Activated CD8-positive, alpha-beta memory T cell treated with anti-CD3 and anti-CD28 coated beads for 4 hours (primary cell): ENCODE results near the gene DYNC2I2.
"Not testable (repeated sequence)": the region's sequence is repeated elsewhere in the genome, so short reads cannot be mapped to it uniquely, and the experiment has no call there.

ENCODE experiments used
- DNase-seq, 2 donors: peaks; one replicate each; pipeline ENCODE4 v3.0.0-alpha.2; 2020; ENCODE audit warnings: low read depth in 2 of 2

Gene DYNC2I2

GRCh38 chr9:128656416-128657343 is at the start of gene DYNC2I2:
Gene DYNC2I2, minus strand, starts transcription at chr9:128656847. Its CDS starts 121 bp downstream, at chr9:128656726.
- peak; percentile 90 to 94 for DNase-seq

DNA sequence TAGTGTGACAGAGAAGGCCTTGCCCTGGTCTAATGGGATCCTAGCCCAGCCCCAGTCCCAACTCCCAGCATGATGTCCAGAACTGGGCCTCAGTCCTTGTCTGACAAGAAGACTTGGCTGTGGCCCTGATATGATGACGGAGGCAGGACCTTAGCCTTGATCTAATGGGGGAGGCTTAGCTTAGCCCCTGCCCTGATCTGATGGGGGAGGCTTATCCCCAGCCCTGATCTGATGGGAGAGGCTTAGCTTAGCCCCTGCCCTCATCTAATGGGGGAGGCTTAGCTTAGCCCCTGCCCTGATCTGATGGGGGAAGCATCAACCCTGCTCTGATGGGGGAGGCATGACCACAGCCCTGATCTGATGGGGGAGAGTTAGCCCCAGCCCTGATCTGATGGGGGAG is 49.4 kb upstream of the DYNC2I2 start:
- DNase-seq = no peak

DNA sequence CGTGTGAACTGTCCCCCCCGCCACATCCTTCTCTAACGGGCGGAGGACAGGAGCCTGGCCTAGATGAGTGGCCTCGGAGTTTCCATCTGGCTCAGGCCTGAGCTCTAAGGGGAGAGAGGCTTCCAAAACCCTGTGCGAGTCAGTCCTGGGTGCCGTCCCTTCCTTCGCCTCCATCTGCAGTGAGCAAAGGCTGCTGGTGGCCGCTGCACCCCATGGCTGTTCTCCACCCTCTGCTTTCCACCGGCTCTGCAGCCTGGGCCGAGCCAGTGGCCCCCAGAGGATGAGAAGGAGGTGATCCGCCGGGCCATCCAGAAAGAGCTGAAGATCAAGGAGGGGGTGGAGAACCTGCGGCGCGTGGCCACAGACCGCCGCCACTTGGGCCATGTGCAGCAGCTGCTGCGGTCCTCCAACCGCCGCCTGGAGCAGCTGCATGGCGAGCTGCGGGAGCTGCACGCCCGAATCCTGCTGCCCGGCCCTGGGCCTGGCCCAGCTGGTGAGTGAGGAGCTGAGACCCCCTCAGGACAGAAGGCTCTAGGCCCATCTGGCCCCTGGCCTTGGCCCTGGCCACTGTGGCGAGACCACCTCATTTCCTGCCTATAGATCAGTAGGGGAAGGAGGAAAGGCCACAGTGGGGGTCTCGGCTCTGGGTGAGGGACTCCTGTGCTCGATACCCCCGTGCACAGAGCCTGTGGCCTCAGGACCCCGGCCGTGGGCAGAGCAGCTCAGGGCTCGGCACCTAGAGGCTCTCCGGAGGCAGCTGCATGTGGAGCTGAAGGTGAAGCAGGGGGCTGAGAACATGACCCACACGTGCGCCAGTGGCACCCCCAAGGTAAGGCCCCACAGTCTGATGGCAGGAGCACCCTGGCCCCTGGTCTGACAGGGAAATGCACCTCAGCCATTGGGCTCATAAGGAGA is 48.7 kb upstream of the DYNC2I2 start:
- no peak for DNase-seq

GRCh38 chr9:128704356-128704670 is 47.7 kb upstream of the DYNC2I2 start:
- no peak for DNase-seq

DNA sequence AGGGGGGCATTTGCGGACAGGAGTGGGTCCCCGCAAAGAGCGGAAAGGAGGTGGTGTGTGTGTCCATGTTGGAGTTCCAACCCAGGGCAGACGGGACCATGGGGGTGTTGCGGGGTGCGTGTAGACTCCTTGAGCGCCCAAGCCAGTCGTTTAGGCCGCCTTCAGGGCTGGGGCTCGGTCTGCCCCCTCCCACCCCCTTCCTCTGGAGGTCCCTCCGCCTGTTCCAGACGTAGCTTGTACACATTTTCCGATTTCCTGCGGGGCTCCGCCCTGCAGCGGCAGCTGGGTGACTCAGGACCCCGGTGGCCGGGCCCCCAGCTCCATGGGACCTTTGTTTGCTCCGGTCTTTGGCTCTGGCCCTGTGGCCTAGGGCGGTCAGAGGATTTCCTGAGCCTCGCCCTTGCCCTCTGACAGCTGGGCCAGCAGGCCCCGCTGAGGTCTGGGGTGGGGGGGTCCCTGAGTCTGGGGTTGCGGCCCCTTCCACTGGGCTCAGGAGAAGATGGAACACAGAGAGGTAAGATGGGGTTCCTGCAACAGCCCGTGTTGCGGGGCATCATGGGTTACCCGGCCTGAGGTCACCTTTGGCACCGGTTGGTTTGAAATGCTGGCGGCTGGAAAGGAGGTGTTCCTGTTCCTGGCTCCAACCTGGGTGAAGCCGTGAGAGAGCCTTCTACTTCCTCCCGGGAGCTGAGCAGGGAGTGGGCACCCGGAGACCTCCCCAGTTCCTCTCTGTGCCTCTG is 47.1 kb upstream of the DYNC2I2 start:
- no peak for DNase-seq

- no peak for DNase-seq
Measured at GRCh38 chr9:128702949-128703615, 46.4 kb upstream of the DYNC2I2 start.

DNA sequence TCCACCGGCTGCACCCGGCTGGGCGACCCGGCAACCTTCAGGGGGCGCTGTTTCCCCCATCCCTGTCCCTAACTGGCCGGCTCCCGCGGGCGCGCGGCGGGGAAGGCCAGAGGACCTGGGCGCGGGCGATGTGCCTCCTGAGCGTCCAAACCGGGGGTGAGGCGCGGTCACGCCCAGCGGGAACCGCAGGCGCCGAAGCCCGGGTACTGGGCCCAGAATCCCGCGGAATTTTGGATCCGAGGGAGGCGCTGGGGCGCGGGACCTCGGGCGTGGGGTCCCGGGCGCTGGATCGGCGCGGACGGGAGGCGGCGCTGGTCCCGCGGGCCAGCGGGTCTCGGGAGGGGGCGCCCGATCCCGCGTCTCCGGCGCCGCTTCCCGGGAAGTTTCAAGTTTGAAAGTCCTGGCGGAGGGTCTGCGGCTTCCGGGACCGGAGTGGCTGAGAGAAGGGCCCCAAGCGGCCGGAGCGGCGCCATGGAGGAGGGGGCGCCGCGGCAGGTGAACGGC is 45.9 kb upstream of the DYNC2I2 start, which contains the start of gene PKN3:
TSS of gene PKN3 (plus strand) at position 59 of the 504 bp plus-strand sequence. CDS start at position 472, 413 bp downstream.
- peak; percentile 58 to 66 for DNase-seq

GRCh38 chr9:128701227-128701854 is 44.7 kb upstream of the DYNC2I2 start:
- no peak for DNase-seq

GRCh38 chr9:128699096-128699795 is 42.6 kb upstream of the DYNC2I2 start:
- not testable (repeated sequence) for DNase-seq

DNA sequence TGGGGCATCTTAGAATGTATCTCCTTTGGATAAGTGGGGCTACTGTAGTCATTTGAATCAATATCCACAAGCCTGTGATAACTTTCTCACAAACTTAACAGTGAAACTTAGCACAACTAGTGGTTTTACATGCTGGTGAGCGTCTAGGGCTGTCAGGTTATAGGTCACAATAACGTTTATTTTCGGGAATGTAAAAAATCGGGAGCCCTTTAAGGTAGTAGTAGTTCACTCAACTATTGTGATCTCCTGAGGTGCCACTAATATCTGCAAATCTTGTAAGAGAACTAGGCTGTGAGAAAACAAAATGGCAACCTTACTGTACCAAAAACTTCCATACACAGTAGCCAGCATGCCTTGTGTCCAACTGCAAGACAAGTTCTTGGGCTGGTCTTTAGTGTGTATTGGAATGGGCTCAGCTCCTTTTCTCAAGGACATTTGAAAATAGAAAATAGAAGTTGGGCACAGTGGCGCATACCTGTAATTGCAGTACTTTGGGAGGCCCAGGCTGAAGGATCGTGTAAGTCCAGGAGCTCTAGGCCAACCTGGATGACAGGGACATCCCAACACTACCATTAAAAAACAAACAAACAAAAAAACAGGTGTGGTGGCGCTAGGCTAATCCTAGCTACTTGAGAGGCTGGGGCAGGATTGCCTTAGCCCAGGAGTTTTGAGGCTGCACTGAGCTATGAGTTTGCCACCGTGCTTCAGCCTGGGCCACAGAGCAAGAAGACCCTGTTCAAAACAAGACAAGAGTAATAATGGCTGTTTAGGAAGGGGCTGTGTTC is 40.5 kb upstream of the DYNC2I2 start:
- no peak for DNase-seq

GRCh38 chr9:128694344-128694743 is 37.7 kb upstream of the DYNC2I2 start:
- no peak for DNase-seq

- not testable (repeated sequence) for DNase-seq
Measured at GRCh38 chr9:128693738-128694137, 37.1 kb upstream of the DYNC2I2 start.

GRCh38 chr9:128690684-128691034 is 34.0 kb upstream of the DYNC2I2 start:
- DNase-seq = no peak

GRCh38 chr9:128689820-128690683 is 33.4 kb upstream of the DYNC2I2 start:
- peak in 1 of 2 donors; percentile 27 for DNase-seq

GRCh38 chr9:128689293-128689774 is 32.7 kb upstream of the DYNC2I2 start:
- peak in 1 of 2 donors; percentile 27 for DNase-seq

DNA sequence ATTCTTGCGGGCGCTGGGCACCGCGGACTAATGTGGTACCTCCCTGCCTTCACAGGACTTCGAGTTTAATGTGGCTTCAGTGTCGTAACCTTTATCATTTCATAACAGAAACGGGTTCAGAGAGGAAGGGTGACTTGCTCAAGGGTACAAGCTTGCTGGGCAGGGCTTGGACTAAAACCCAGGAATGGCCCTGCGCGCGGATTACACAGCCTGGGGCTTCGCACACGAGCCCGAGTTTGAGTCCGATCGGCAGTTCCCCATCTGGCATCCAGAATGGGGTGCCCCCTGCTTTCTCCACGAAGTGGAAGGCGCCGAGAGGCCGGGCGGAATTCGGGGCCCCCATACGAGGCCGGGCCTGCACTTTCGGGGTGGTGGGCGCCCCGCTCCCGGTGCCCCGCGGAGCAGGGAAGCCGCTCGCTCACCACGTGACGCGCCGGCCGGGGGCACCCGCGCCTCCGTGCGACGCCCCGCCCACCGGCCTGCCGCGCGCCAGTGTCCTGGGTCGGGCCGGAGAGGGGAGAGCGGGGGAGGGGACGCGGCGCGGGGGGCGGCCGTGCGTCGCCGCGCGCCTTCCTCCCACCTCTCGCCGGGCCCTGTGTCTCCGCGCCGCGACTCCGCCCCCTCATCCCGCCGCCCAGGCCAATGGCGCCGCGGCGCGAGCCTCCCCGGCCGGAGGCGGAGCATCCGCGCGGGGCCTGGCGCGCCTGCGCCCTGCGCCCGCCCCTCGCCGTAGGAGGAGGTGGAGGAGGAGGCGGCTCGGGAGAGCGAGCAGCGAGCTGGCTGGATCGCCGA is 32.0 kb upstream of the DYNC2I2 start, which contains the start of gene SET:
TSS of gene SET (plus strand) at position 722 of the 792 bp plus-strand sequence. CDS start 361 bp downstream, outside the sequence.
- peak; percentile 85 to 89 for DNase-seq

GRCh38 chr9:128687453-128687852 is 30.8 kb upstream of the DYNC2I2 start:
- DNase-seq = no peak
